H1 (cell line): ENCODE measurements around the gene AURKB. TPM values are rescaled to one million over a fixed set of nuclear protein-coding genes. Genes with fewer than 3 reads are reported as not detected.

Source experiments
- BACH1 ChIP-seq: IDR thresholded peaks from 2 replicates; pipeline ENCODE4 v1.6.1; 2012; ENCODE audit warnings: low read length, improper control_type of control experiment
- CBX8 ChIP-seq: fragments of 300-800, 300-1000 bp; sonication (generic); IDR thresholded peaks from 2 replicates; pipeline ENCODE4 v1.7.1; 2016; ENCODE audit warnings: low read depth, low read length, borderline replicate concordance
- CEBPB ChIP-seq: IDR thresholded peaks from 2 replicates; pipeline ENCODE4 v1.6.1; 2012; ENCODE audit warnings: low read depth, low read length
- CHD1 ChIP-seq: IDR thresholded peaks from 2 replicates; pipeline ENCODE4 v1.6.1; 2012; ENCODE audit warnings: low read depth, low read length, improper control_type of control experiment
- CHD2 ChIP-seq: IDR thresholded peaks from 2 replicates; pipeline ENCODE4 v1.6.1; 2012; ENCODE audit warnings: low read length, improper control_type of control experiment
- CTBP2 ChIP-seq: IDR thresholded peaks from 2 replicates; pipeline ENCODE4 v1.7.0; 2011; ENCODE audit warnings: borderline replicate concordance, mild to moderate bottlenecking, moderate library complexity, mixed read lengths, low read length; ENCODE audit not compliant: insufficient read depth, insufficient read length
- EP300 ChIP-seq, 2 experiments: IDR thresholded peaks; 1 replicate in 1 of 2; 2 replicates in 1 of 2; pipeline ENCODE4 v1.6.1; 2011 to 2012; ENCODE audit warnings: low read depth in 2 of 2, low read length in 2 of 2, mild to moderate bottlenecking in 2 of 2, borderline replicate concordance in 1 of 2, inconsistent platforms in 1 of 2, moderate library complexity in 1 of 2
- FOSL1 ChIP-seq: IDR thresholded peaks from 2 replicates; pipeline ENCODE4 v1.6.1; 2011; ENCODE audit warnings: mild to moderate bottlenecking, low read depth, low read length, moderate library complexity; ENCODE audit not compliant: insufficient read depth
- GABPA ChIP-seq: IDR thresholded peaks from 2 replicates; pipeline ENCODE4 v1.6.1; 2011; ENCODE audit warnings: mild to moderate bottlenecking, low read length, moderate library complexity, borderline replicate concordance; ENCODE audit not compliant: insufficient read depth
- KDM5A ChIP-seq: fragments of 200-600 bp; IDR thresholded peaks from 2 replicates; pipeline ENCODE4 v1.7.1; 2012; ENCODE audit warnings: mild to moderate bottlenecking, low read length, inconsistent platforms, mixed read lengths
- MAFK ChIP-seq: IDR thresholded peaks from 2 replicates; pipeline ENCODE4 v1.6.1; 2012; ENCODE audit warnings: low read depth, mild to moderate bottlenecking, improper control_type of control experiment, low read length
- NANOG ChIP-seq: IDR thresholded peaks from 2 replicates; pipeline ENCODE4 v1.6.1; 2011; ENCODE audit warnings: low read length, low read depth, mild to moderate bottlenecking, inconsistent platforms; ENCODE audit not compliant: insufficient read depth, poor library complexity, severe bottlenecking
- NRF1 ChIP-seq: IDR thresholded peaks from 2 replicates; pipeline ENCODE4 v1.6.1; 2011; ENCODE audit warnings: mild to moderate bottlenecking, low read depth, low read length, improper control_type of control experiment
- POU5F1 ChIP-seq: IDR thresholded peaks from 2 replicates; pipeline ENCODE4 v1.6.1; 2011; ENCODE audit warnings: low read depth, mild to moderate bottlenecking, low read length, moderate library complexity
- TAF1 ChIP-seq: IDR thresholded peaks from 2 replicates; pipeline ENCODE4 v1.6.1; 2011; ENCODE audit warnings: mild to moderate bottlenecking, low read depth, low read length
- TAF7 ChIP-seq: optimal IDR thresholded peaks from 2 replicates; pipeline ENCODE3; 2011; ENCODE audit warnings: low read depth, mild to moderate bottlenecking, inconsistent platforms, low read length, moderate library complexity, borderline replicate concordance
- TBP ChIP-seq: IDR thresholded peaks from 2 replicates; pipeline ENCODE4 v1.6.1; 2011; ENCODE audit warnings: low read depth, low read length, improper control_type of control experiment
- TCF12 ChIP-seq: IDR thresholded peaks from 2 replicates; pipeline ENCODE4 v1.6.1; 2011; ENCODE audit warnings: low read depth, mild to moderate bottlenecking, low read length
- TEAD4 ChIP-seq: IDR thresholded peaks from 2 replicates; pipeline ENCODE4 v1.6.1; 2012; ENCODE audit warnings: low read depth, low read length, inconsistent platforms, mixed read lengths
- polyA plus RNA-seq, 7 experiments: library from polyadenylated mRNA; depleted of rRNA in 3 of 7; stranded (reverse) in 5 of 7; unstranded in 2 of 7; fragments of >200 nt in 5 of 7; fragments of 200-250 nt in 2 of 7; gene quantifications; 1 replicate in 5 of 7; 2 replicates in 1 of 7; 4 replicates in 1 of 7; pipeline versions ENCODE4 v1.2.1 to v1.2.3, GENCODE V29; 2011 to 2013; ENCODE audit warnings: missing spikeins in 2 of 7, mixed read lengths in 2 of 7
- total RNA-seq: library from RNA; stranded (reverse); fragmentation: NEBNext Ultra II Directional; extraction: Animal tissue kit (Norgen Biotek cat#: 25700); gene quantifications from 2 replicates; pipeline ENCODE4 v1.2.1, GENCODE V29; 2021
- TF ChIP-seq, protein P1 (sequence below): IDR thresholded peaks from 2 replicates; pipeline ENCODE4 v1.6.1; 2012; ENCODE audit warnings: inconsistent platforms
- TF ChIP-seq, protein P2 (sequence below): IDR thresholded peaks from 2 replicates; pipeline ENCODE4 v1.6.1; 2012; ENCODE audit warnings: inconsistent platforms
- TF ChIP-seq, protein P3 (sequence below): IDR thresholded peaks from 2 replicates; pipeline ENCODE4 v1.6.1; 2012; ENCODE audit warnings: low read length, inconsistent platforms

Gene AURKB
- total and polyA plus RNA-seq, 2 of the 8 experiments (the other 6 are each of a cell fraction or from before 2014, with no cell fraction given) = 102 to 160 TPM

DNA sequence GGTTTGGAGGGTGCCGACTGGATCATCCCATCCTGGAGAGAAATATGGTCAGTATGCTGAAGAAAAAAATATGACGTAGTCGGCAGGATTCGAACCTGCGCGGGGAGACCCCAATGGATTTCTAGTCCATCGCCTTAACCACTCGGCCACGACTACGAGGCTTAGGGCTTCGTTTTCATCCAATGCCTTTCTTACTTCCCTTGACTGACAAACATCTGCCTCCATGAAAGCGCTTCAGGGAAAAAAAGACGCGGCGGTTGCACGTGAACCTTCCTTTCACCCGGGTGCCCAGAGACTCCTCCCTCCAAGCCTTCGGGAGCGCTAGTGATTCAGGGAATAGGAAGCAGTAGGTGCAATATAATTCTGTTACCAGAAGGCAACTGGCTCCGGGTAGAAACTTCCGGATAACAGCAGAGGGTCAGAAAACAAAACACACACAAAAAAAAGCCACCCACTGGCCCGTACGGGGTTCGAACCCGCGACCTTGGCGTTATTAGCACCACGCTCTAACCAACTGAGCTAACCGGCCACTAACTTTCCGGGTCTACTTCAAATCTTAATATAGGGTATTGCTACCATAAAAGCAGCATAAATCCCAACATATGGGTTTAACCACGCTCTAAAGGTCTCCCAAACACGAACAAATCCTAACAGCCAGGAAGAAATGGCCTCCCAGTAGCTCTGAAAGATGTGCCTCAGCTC, 16.3 kb upstream of the AURKB start (continued):
- TF ChIP-seq CTBP2 (no peak), TCF12 (no peak), EP300 (IDR thresholded peaks at IDR 0.05; ENCODE audit: borderline replicate concordance in 1 of 2, low read depth in 2 of 2, low read length in 2 of 2) (no peak), CHD2 (no peak), POU5F1 (peak; percentile 68; the same call in 1 of the 2 replicates), TAF7 (no peak), CBX8 (no peak), NRF1 (peak; percentile 35; the same call in 1 of the 2 replicates), CEBPB (no peak), MAFK (peak; percentile 53; the same call in 1 of the 2 replicates), GABPA (no peak), TEAD4 (0 out of 2 replicates have a peak, but pooled peaks have one; percentile 15), TBP (peak; percentile 97), FOSL1 (no peak), BACH1 (0 out of 2 replicates have a peak, but pooled peaks have one; percentile 11), KDM5A (no peak), TAF1 (no peak), CHD1 (no peak), NANOG (no peak)
- TF ChIP-seq, protein P1, sequence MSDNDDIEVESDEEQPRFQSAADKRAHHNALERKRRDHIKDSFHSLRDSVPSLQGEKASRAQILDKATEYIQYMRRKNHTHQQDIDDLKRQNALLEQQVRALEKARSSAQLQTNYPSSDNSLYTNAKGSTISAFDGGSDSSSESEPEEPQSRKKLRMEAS = no peak
- TF ChIP-seq, protein P2, sequence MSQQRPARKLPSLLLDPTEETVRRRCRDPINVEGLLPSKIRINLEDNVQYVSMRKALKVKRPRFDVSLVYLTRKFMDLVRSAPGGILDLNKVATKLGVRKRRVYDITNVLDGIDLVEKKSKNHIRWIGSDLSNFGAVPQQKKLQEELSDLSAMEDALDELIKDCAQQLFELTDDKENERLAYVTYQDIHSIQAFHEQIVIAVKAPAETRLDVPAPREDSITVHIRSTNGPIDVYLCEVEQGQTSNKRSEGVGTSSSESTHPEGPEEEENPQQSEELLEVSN = no peak
- TF ChIP-seq, protein P3, sequence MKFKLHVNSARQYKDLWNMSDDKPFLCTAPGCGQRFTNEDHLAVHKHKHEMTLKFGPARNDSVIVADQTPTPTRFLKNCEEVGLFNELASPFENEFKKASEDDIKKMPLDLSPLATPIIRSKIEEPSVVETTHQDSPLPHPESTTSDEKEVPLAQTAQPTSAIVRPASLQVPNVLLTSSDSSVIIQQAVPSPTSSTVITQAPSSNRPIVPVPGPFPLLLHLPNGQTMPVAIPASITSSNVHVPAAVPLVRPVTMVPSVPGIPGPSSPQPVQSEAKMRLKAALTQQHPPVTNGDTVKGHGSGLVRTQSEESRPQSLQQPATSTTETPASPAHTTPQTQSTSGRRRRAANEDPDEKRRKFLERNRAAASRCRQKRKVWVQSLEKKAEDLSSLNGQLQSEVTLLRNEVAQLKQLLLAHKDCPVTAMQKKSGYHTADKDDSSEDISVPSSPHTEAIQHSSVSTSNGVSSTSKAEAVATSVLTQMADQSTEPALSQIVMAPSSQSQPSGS = peak; percentile 63; the same call in 1 of the 2 replicates
